Measurements from ENCODE around the gene PEX19.
A peak's percentile ranks its signal among the peaks of the same experiment; 100 is the strongest.

The PEX19 gene

GRCh38 chr1:160277987-160278386, 6.9 kb downstream of the PEX19 start:
- DNase-seq (ENCODE audit: low read depth in 2 of 2), result no peak

- DNase-seq (ENCODE audit: low read depth in 2 of 2), result no peak
These were observed 7.6 kb downstream of the PEX19 start for GRCh38 chr1:160277330-160277729.

- DNase-seq (ENCODE audit: low read depth in 2 of 2), result no peak
These were observed 13.9 kb downstream of the PEX19 start for GRCh38 chr1:160271025-160271424.

- no peak for DNase-seq (ENCODE audit: low read depth in 2 of 2)
These were observed 17.5 kb downstream of the PEX19 start for GRCh38 chr1:160267284-160267991.

- DNase-seq (ENCODE audit: low read depth in 2 of 2), result no peak
These were observed 20.1 kb downstream of the PEX19 start for GRCh38 chr1:160264795-160265307.

GRCh38 chr1:160261893-160262794, 22.8 kb downstream of the PEX19 start, which contains the start of gene DCAF8:
Gene DCAF8 (minus strand): TSS chr1:160262549. CDS start chr1:160244008, 18,541 bp downstream.
- peak; percentile 94 to 95 for DNase-seq (ENCODE audit: low read depth in 2 of 2)

- peak; percentile 40 to 66 for DNase-seq (ENCODE audit: low read depth in 2 of 2)
These were observed 23.4 kb downstream of the PEX19 start for GRCh38 chr1:160261556-160261892.

- DNase-seq (ENCODE audit: low read depth in 2 of 2), result no peak
These were observed 24.2 kb downstream of the PEX19 start for GRCh38 chr1:160260406-160261382.

- DNase-seq (ENCODE audit: low read depth in 2 of 2), result no peak
These were observed 26.6 kb downstream of the PEX19 start for GRCh38 chr1:160258177-160258798.

- no peak for DNase-seq (ENCODE audit: low read depth in 2 of 2)
These were observed 27.4 kb downstream of the PEX19 start for GRCh38 chr1:160257411-160258015.

GRCh38 chr1:160256396-160257046, 28.4 kb downstream of the PEX19 start:
- DNase-seq (ENCODE audit: low read depth in 2 of 2), result no peak

- no peak for DNase-seq (ENCODE audit: low read depth in 2 of 2)
These were observed 29.1 kb downstream of the PEX19 start for GRCh38 chr1:160255781-160256300.

- peak in 1 of 2 donors; percentile 30 for DNase-seq (ENCODE audit: low read depth in 2 of 2)
These were observed 33.0 kb downstream of the PEX19 start for GRCh38 chr1:160251687-160252526.

- DNase-seq (ENCODE audit: low read depth in 2 of 2), result no peak
These were observed 33.9 kb downstream of the PEX19 start for GRCh38 chr1:160251011-160251410.

- no peak for DNase-seq (ENCODE audit: low read depth in 2 of 2)
These were observed 37.9 kb downstream of the PEX19 start for GRCh38 chr1:160247053-160247452.

- no peak for DNase-seq (ENCODE audit: low read depth in 2 of 2)
These were observed 39.5 kb downstream of the PEX19 start for GRCh38 chr1:160245434-160245833.

- no peak for DNase-seq (ENCODE audit: low read depth in 2 of 2)
These were observed 40.7 kb downstream of the PEX19 start for GRCh38 chr1:160244209-160244608.

- DNase-seq (ENCODE audit: low read depth in 2 of 2), result no peak
These were observed 41.2 kb downstream of the PEX19 start for GRCh38 chr1:160243767-160244166.

All from stimulated activated CD8-positive, alpha-beta memory T cell treated with anti-CD3 and anti-CD28 coated beads, Interleukin-15, amount 100 ng/mL, for 4 hours (primary cell).